A549 (cell line): ENCODE results near the gene TFAP2D. TPM values are rescaled to one million over a fixed set of nuclear protein-coding genes. Genes with fewer than 3 reads are reported as not detected.

ENCODE experiments used
- ATAC-seq, 2 experiments: fragments of 200-7000 bp in 1 of 2; fragments of >200 bp in 1 of 2; cut with Nextera tagmentation in 1 of 2; cut with Tn5 transposase in 1 of 2; 3 replicates each; pipeline versions ENCODE4 v1.8.0 to v1.9.1; 2018 to 2020; ENCODE audit warnings: mild to moderate bottlenecking in 1 of 2, moderate library complexity in 1 of 2
- CTCF ChIA-PET: fragments of 300-600 bp; sonication (Branson Sonifier 250); formaldehyde crosslinking; extraction: SDS; loops from one replicate; lab custom pipeline; 2021; ENCODE audit warnings: antibody characterized with exemption, inconsistent platforms; lab: Yijun Ruan, JAX
- POLR2A ChIA-PET: fragments of 350-600 bp; formaldehyde crosslinking; extraction: SDS; loops from one replicate; lab custom pipeline; 2021; ENCODE audit warnings: antibody characterized with exemption, inconsistent platforms; lab: Yijun Ruan, JAX
- DNase-seq, 2 experiments: peaks; one replicate each; pipeline versions ENCODE4 v3.0.0 to v3.0.0-alpha.2; 2011 to 2016; ENCODE audit warnings: low read depth in 1 of 2, low spot score in 1 of 2
- FAIRE-seq: peaks from 2 replicates; lab custom pipeline; 2011; peaks lifted over from hg19 to GRCh38; lab: Jason Lieb, UNC
- H3K27ac ChIP-seq, 2 experiments: fragments of >200 bp; sonication (Bioruptor Twin); formaldehyde crosslinking; 3 replicates each; pipeline ENCODE4 v1.5.1; 2016 to 2017
- H3K4me1 ChIP-seq: fragments of >200 bp; sonication (Bioruptor Twin); formaldehyde crosslinking; 3 replicates; pipeline ENCODE4 v1.6.1; 2016
- H3K4me2 ChIP-seq: fragments of >200 bp; sonication (Bioruptor Twin); formaldehyde crosslinking; 3 replicates; pipeline ENCODE4 v1.6.1; 2016
- H3K4me3 ChIP-seq: fragments of >200 bp; sonication (Bioruptor Twin); formaldehyde crosslinking; 3 replicates; pipeline ENCODE4 v1.5.1; 2016
- H3K9me3 ChIP-seq: fragments of >200 bp; sonication (Bioruptor Twin); formaldehyde crosslinking; 3 replicates; pipeline ENCODE4 v1.6.1; 2016
- CEBPB ChIP-seq, 2 experiments: fragments of >200 bp in 1 of 2; sonication (Bioruptor Twin) in 1 of 2; formaldehyde crosslinking in 1 of 2; IDR thresholded peaks; 2 replicates each; pipeline ENCODE4 v1.6.1; 2012 to 2016
- CHD2 ChIP-seq: fragments of 150-350 bp; IDR thresholded peaks from 2 replicates; pipeline ENCODE4 v1.6.1; 2014; ENCODE audit warnings: low read length; ENCODE audit not compliant: partially characterized antibody
- EHF ChIP-seq: fragments of 250-450 bp; sonication (Bioruptor Pico); IDR thresholded peaks from 2 replicates; pipeline ENCODE4 v1.5.0; 2020; ENCODE audit warnings: mild to moderate bottlenecking
- EHMT2 ChIP-seq: fragments of 200-600 bp; sonication (generic); IDR thresholded peaks from 2 replicates; pipeline ENCODE4 v1.6.1; 2016; ENCODE audit warnings: antibody characterized with exemption, low read depth, mild to moderate bottlenecking, moderate library complexity
- GATA3 ChIP-seq: IDR thresholded peaks from 2 replicates; pipeline ENCODE4 v1.6.1; 2012; ENCODE audit warnings: borderline replicate concordance
- HDAC2 ChIP-seq: fragments of 200-600 bp; sonication (generic); IDR thresholded peaks from 2 replicates; pipeline ENCODE4 v1.6.1; 2016
- HEYL ChIP-seq: fragments of 250-450 bp; sonication (Bioruptor Pico); IDR thresholded peaks from 2 replicates; pipeline ENCODE4 v1.8.0; 2021; ENCODE audit warnings: mild to moderate bottlenecking, moderate library complexity
- HOXB13 ChIP-seq: fragments of 250-450 bp; sonication (Bioruptor Pico); IDR thresholded peaks from 2 replicates; pipeline ENCODE4 v1.5.0; 2020; ENCODE audit warnings: low read depth, mild to moderate bottlenecking, moderate library complexity
- KDM1A ChIP-seq: fragments of 200-600 bp; sonication (generic); IDR thresholded peaks from 2 replicates; pipeline ENCODE4 v1.6.1; 2016; ENCODE audit warnings: low read depth, mild to moderate bottlenecking
- POLR2A ChIP-seq: IDR thresholded peaks from 2 replicates; pipeline ENCODE4 v1.6.1; 2012; ENCODE audit warnings: mild to moderate bottlenecking, low read length
- POLR2AphosphoS2 ChIP-seq: conservative IDR thresholded peaks from 2 replicates; pipeline ENCODE4 v1.6.1; 2012; ENCODE audit warnings: low read length, improper control_type of control experiment, inconsistent platforms
- RAD21 ChIP-seq, 2 experiments: fragments of >200 bp in 1 of 2; sonication (Bioruptor Twin) in 1 of 2; formaldehyde crosslinking in 1 of 2; IDR thresholded peaks in 1 of 2; conservative IDR thresholded peaks in 1 of 2; 2 replicates in 1 of 2; 3 replicates in 1 of 2; pipeline ENCODE4 v1.6.1; 2012 to 2018; ENCODE audit warnings: inconsistent platforms in 1 of 2
- RARB ChIP-seq: fragments of 250-450 bp; sonication (Bioruptor Pico); IDR thresholded peaks from 2 replicates; pipeline ENCODE4 v1.8.0; 2021; ENCODE audit warnings: mild to moderate bottlenecking, moderate library complexity
- RFX5 ChIP-seq: fragments of 450-650 bp; IDR thresholded peaks from 2 replicates; pipeline ENCODE4 v1.7.1; 2014; ENCODE audit warnings: antibody characterized with exemption, mild to moderate bottlenecking, moderate library complexity
- SREBF2 ChIP-seq: fragments of 450-650 bp; IDR thresholded peaks from 2 replicates; pipeline ENCODE4 v1.6.1; 2014; ENCODE audit warnings: mild to moderate bottlenecking, moderate library complexity
- TFCP2L1 ChIP-seq: fragments of 250-450 bp; sonication (Bioruptor Pico); IDR thresholded peaks from 2 replicates; pipeline ENCODE4 v1.5.0; 2021; ENCODE audit warnings: mild to moderate bottlenecking
- TP53 ChIP-seq: fragments of 250-450 bp; sonication (Bioruptor Pico); IDR thresholded peaks from 2 replicates; pipeline ENCODE4 v1.5.0; 2021; ENCODE audit warnings: mild to moderate bottlenecking, moderate library complexity
- ZC3H11A ChIP-seq: fragments of 450-650 bp; IDR thresholded peaks from 2 replicates; pipeline ENCODE4 v1.6.1; 2014; ENCODE audit warnings: antibody characterized with exemption, mild to moderate bottlenecking
- WGBS: methylation state at CpG from one replicate; pipeline ENCODE4 v1.1.6; 2017; ENCODE audit errors: missing lambda C conversion rate; 5-methylcytosine and 5-hydroxymethylcytosine counted together
- polyA plus RNA-seq, 4 experiments: library from polyadenylated mRNA; depleted of rRNA in 3 of 4; stranded (reverse); fragments of >200 nt; fragmentation: RNase III in 1 of 4; extraction: RNeasy Plus Mini Kit Qiagen cat#74134 plus additional on column Dnase treatment in 1 of 4; gene quantifications; 2 replicates in 3 of 4; 3 replicates in 1 of 4; pipeline ENCODE4 v1.2.3, GENCODE V29; 2011 to 2017
- TF ChIP-seq, protein P1 (sequence below): fragments of 150-350 bp; IDR thresholded peaks from 2 replicates; pipeline ENCODE4 v1.6.1; 2014; ENCODE audit warnings: low read depth, mild to moderate bottlenecking, low read length
- TF ChIP-seq, protein P2 (sequence below): IDR thresholded peaks from 2 replicates; pipeline ENCODE4 v1.6.1; 2012

The TFAP2D gene
- polyA plus RNA-seq, 2 of the 4 experiments (the other 2 are of a cell fraction), result not detected

DNA sequence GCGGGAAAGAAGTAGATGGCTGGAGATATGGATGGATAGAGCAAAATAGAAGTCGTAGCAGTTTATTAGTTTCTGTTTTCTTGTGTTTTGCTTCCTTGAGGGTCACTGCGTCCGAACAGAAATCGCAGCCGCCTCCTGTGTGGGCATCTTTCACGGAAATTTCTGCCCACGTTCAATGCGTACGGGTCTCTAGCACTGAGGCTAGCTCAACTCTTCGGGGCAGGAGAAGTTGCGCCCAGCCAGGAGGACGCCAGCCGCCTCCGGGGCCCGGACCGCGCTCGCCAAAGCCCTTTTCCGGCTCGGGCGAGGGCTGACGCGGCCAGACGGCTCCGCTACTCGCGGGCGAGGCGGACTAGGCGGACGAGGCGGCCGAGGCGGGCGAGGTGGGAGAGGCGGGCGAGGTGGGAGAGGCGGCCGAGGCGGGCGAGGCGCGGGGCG is 106.2 kb downstream of the TFAP2D start:
- H3K4me3 ChIP-seq, result no peak overlapping the region
- no peak overlapping the region for H3K27ac ChIP-seq

DNA sequence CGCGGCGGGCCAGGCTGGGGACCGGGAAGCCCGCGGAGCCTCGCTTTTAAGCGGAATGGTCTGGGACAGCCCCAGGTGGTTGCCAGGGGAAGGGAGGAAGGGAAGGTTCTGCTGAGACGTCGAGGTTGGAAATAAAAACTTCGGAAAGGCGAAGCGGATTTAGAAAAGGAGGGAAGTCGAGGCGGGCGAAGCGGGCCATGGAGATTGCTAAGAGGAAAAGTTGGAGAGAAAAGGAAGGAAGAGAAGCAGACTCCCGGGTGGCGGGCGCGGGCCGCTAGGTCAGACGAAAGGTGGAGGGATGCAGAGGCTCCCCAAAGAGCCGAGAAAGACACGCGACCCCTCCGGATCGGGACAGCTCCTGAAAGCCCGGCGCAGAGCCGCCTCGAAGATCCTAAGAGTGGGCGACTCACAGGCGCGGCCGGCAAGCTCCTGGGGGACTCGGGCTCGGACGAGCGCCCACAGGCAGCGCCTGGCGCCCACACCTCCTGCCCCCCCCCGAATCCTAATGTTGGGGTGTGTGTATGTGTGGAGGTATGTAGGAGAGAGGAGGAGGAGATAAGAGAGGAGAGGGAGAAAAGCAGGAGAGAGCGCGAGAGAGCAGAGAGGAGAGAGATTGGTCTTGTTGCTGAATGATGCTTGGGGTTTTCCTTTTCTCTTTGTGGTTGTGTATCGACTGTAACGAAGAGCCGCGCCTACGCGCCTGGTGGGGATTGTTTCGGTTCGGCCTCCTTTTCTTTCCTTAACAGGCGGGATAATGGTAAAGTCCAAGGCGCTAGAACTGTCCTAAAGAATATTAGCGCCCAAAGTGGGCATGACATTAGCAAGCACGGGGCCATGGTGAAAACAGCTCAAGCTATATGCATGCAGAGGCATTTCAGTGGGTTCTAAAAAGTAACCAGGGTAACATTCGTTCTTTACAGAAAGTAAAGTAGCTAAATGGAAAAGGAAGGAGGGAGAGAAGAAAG is 106.9 kb downstream of the TFAP2D start:
- H3K9me3 ChIP-seq, result no peaks in the 10 kb centered on the region
- WGBS, result 39% methylated on average over 40 of the region's 58 CpGs
- DNase-seq (no peak), FAIRE-seq (no peak), ATAC-seq (no peak)
- TF ChIP-seq EHMT2 (no peak), GATA3 (no peak), TP53 (no peak), HOXB13 (CRISPR knock-in tag) (no peak), POLR2AphosphoS2 (no peak), KDM1A (no peak), ZC3H11A (no peak), HDAC2 (no peak), CEBPB (IDR thresholded peaks at IDR 0.05) (no peak), RARB (no peak), TFCP2L1 (no peak), SREBF2 (no peak), EHF (no peak), POLR2A (no peak)
- TF ChIP-seq, protein P1, sequence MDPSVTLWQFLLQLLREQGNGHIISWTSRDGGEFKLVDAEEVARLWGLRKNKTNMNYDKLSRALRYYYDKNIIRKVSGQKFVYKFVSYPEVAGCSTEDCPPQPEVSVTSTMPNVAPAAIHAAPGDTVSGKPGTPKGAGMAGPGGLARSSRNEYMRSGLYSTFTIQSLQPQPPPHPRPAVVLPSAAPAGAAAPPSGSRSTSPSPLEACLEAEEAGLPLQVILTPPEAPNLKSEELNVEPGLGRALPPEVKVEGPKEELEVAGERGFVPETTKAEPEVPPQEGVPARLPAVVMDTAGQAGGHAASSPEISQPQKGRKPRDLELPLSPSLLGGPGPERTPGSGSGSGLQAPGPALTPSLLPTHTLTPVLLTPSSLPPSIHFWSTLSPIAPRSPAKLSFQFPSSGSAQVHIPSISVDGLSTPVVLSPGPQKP, result no peak
- TF ChIP-seq, protein P2, sequence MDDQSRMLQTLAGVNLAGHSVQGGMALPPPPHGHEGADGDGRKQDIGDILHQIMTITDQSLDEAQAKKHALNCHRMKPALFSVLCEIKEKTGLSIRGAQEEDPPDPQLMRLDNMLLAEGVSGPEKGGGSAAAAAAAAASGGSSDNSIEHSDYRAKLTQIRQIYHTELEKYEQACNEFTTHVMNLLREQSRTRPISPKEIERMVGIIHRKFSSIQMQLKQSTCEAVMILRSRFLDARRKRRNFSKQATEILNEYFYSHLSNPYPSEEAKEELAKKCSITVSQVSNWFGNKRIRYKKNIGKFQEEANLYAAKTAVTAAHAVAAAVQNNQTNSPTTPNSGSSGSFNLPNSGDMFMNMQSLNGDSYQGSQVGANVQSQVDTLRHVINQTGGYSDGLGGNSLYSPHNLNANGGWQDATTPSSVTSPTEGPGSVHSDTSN, result no peak
- POLR2A ChIA-PET, result no interaction called here
- H3K27ac ChIP-seq, result no peak overlapping the region
- CTCF ChIA-PET, result interaction anchor here (0.8 kb wide), 1 partner anchor 229 kb away, joined by 3 read pairs; no protein-coding TSS in a partner anchor
- no peaks in the 10 kb centered on the region for H3K4me1 ChIP-seq
- no peak overlapping the region for H3K4me3 ChIP-seq
- no peak overlapping the region for H3K4me2 ChIP-seq

More for the DNA sequence above, 106.2 kb downstream of the TFAP2D start:
- POLR2A ChIA-PET, result no interaction called here
- FAIRE-seq (no peak), DNase-seq (no peak), ATAC-seq (no peak)
- CTCF ChIA-PET, result no interaction called here
- Histone ChIP-seq H3K4me1 (no peaks in the 10 kb centered on the region), H3K9me3 (no peaks in the 10 kb centered on the region), H3K4me2 (no peak overlapping the region)
- 50% methylated on average over 7 of the region's 45 CpGs for WGBS
- no peak for TF ChIP-seq EHMT2
- no peak for TF ChIP-seq CEBPB (IDR thresholded peaks at IDR 0.05)
- no peak for TF ChIP-seq RFX5
- no peak for TF ChIP-seq HDAC2
- TF ChIP-seq CHD2, result no peak

DNA sequence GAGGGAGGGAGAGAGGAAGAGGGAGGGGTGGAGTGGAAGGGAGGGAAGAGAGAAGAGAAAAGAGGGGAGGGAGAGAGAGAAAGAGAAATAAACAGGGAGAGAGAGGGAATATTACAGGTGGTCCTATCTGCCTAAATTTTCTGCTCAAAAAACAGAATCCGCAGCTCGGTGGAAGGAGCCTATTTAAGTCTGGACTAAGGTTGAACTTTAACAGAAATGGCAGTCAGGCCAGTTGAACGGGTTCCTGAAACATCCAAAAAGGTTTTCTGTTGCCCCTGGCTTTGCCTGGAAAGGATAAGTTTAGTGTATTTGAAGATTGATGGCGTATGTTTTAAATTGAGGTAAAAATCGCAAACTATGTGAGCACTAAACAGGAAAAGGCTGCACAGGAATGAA is 107.5 kb downstream of the TFAP2D start:
- DNase-seq (no peak), ATAC-seq (no peak), FAIRE-seq (no peak)
- TF ChIP-seq HEYL (CRISPR knock-in tag), result no peak
- no peak for TF ChIP-seq RAD21 (conservative IDR thresholded peaks at IDR 0.05 in 1 of 2, IDR thresholded peaks at IDR 0.05 in 1 of 2)
- ChIA-PET CTCF (interaction anchor here (0.8 kb wide), 1 partner anchor 228 kb away, joined by 3 read pairs; no protein-coding TSS in a partner anchor), POLR2A (no interaction called here)
- H3K4me1 ChIP-seq, result no peaks in the 10 kb centered on the region
- 11% methylated on average over 5 of the region's 5 CpGs for WGBS
- H3K4me3 ChIP-seq, result no peak overlapping the region
- no peak overlapping the region for H3K27ac ChIP-seq
- H3K9me3 ChIP-seq, result no peaks in the 10 kb centered on the region
- H3K4me2 ChIP-seq, result no peak overlapping the region
